ENCODE data around the gene PLCG1.

The PLCG1 gene

GRCh38 chr20:41176711-41177552, 39.6 kb downstream of the PLCG1 start:
- TF ChIP-seq, protein P1, sequence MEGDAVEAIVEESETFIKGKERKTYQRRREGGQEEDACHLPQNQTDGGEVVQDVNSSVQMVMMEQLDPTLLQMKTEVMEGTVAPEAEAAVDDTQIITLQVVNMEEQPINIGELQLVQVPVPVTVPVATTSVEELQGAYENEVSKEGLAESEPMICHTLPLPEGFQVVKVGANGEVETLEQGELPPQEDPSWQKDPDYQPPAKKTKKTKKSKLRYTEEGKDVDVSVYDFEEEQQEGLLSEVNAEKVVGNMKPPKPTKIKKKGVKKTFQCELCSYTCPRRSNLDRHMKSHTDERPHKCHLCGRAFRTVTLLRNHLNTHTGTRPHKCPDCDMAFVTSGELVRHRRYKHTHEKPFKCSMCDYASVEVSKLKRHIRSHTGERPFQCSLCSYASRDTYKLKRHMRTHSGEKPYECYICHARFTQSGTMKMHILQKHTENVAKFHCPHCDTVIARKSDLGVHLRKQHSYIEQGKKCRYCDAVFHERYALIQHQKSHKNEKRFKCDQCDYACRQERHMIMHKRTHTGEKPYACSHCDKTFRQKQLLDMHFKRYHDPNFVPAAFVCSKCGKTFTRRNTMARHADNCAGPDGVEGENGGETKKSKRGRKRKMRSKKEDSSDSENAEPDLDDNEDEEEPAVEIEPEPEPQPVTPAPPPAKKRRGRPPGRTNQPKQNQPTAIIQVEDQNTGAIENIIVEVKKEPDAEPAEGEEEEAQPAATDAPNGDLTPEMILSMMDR (IDR thresholded peaks at IDR 0.05; ENCODE audit: borderline replicate concordance, control extremely low read depth, extremely low read depth, insufficient read depth, missing control alignments), result no peak
- in situ Hi-C loops (cut with MboI; ENCODE audit: low sequenced_read_pairs, unreplicated experiment), result no loop called here
- no peak for DNase-seq (ENCODE audit: low spot score)

DNA sequence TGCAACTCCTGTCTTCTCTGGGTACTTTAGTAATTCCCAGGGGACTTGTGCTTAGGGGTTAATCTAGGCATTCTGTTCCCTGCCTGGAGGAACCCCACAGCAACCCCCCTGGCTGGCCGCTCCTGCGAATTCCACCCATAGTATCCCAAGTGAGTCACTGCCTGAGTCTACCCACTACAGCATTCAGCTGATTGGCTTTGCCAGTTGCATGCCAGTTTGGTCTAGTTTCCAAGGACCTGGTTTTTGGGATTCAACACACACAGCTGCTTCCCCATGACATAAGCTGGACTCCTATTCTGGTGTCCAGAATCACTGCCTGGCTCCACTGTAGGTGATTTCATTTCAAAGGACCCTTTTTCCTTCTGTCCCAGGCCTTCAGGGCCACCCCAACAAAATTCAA, 40.3 kb downstream of the PLCG1 start:
- no peak for DNase-seq (ENCODE audit: low spot score)

DNA sequence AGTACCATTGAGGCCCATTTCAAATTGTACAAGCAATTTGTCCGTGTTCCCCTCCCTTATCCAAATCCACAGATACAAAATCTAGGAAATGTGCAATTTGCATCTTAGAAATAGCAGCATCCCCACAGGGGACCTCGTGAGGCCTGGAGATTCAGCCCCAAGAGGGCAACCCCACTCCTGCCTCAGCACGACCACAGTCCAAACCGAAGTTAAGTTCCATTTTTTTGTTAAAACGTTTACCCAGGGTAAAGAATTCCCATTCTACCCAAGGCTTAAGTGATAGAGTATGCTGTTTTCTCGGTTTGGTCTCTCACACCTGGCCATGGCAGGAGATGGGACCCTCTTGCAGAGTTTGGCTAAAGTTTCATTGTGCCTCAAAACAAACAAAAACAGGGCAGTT, 41.2 kb downstream of the PLCG1 start:
- TF ChIP-seq, protein P1 (IDR thresholded peaks at IDR 0.05; ENCODE audit: borderline replicate concordance, control extremely low read depth, extremely low read depth, insufficient read depth, missing control alignments), result no peak
- in situ Hi-C loops (cut with MboI; ENCODE audit: low sequenced_read_pairs, unreplicated experiment), result no loop called here
- DNase-seq (ENCODE audit: low spot score), result no peak

More for the DNA sequence above, 40.3 kb downstream of the PLCG1 start:
- TF ChIP-seq, protein P1 (IDR thresholded peaks at IDR 0.05; ENCODE audit: borderline replicate concordance, control extremely low read depth, extremely low read depth, insufficient read depth, missing control alignments), result no peak
- in situ Hi-C loops (cut with MboI; ENCODE audit: low sequenced_read_pairs, unreplicated experiment), result no loop called here

- no peak for DNase-seq (ENCODE audit: low spot score)
- TF ChIP-seq, protein P1 (IDR thresholded peaks at IDR 0.05; ENCODE audit: borderline replicate concordance, control extremely low read depth, extremely low read depth, insufficient read depth, missing control alignments), result no peak
- in situ Hi-C loops (cut with MboI; ENCODE audit: low sequenced_read_pairs, unreplicated experiment), result no loop called here
Observed at GRCh38 chr20:41178904-41179432, 41.6 kb downstream of the PLCG1 start.

DNA sequence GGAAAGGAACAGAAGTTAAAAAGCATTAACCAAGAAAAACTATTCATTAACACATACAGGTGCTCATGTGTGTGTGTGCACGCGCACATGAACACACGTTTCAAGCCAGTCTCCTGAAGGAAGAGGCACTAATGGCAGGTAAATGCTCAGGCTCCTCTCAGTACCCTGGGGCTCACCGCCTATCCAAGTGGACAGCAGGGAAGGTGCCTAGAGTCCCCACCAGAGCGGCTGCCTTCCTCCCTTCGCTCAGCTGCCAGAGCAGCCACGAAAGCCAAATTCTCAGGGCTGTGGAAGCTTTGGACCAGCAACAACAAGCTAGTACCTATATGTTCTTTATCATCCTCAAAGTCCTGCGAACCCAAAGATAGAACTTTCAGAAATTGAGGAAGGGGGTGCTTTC, 42.6 kb downstream of the PLCG1 start:
- in situ Hi-C loops (cut with MboI; ENCODE audit: low sequenced_read_pairs, unreplicated experiment), result no loop called here
- DNase-seq (ENCODE audit: low spot score), result no peak
- TF ChIP-seq, protein P1 (IDR thresholded peaks at IDR 0.05; ENCODE audit: borderline replicate concordance, control extremely low read depth, extremely low read depth, insufficient read depth, missing control alignments), result no peak

DNA sequence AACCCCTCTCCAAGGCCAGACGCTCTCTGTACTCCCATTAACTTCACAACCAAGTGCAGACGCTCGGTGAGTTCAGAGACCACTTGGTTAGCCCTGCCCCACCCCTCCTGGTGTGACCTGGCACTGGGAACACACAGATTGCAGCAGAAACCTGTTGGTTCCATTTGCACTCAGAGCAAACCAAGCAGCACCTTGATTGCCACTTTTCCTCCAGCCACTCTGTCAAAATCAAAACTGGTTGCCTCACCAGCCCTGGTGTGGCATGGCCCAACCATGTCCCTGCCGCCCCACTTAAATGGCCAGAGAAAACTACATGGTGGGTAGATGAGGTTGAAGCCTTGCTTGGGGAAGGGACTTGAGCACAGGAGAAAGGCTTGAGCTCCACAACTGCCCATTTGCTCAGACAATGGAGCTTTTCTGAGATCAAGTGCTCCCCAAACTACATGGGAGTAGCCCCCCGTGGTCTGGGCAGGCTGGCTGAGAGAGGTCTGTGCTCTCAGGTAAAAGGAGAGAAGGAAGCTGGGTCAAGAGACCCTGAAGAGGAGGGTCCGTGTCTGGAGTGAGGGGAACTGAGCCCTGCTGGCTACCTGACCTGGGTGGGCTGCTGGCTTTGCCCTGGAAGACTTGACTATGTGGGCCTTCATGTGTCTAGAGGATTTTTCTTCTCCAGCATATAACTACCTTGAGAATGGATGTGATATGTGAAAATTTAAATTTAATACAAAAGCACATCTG, 43.4 kb downstream of the PLCG1 start:
- TF ChIP-seq, protein P1 (IDR thresholded peaks at IDR 0.05; ENCODE audit: borderline replicate concordance, control extremely low read depth, extremely low read depth, insufficient read depth, missing control alignments), result no peak
- in situ Hi-C loops (cut with MboI; ENCODE audit: low sequenced_read_pairs, unreplicated experiment), result no loop called here
- no peak for DNase-seq (ENCODE audit: low spot score)
